Activated naive CD4-positive, alpha-beta T cell treated with anti-CD3 and anti-CD28 coated beads for 36 hours (primary cell): ENCODE data around the gene SUSD2. TPM values are rescaled to one million over a fixed set of nuclear protein-coding genes. Genes with fewer than 3 reads are reported as not detected.

ENCODE experiments used
- CTCF ChIA-PET: fragments of 350-600 bp; sonication (Branson Sonifier 250); formaldehyde crosslinking; loops from one replicate; lab custom pipeline; 2021; ENCODE audit warnings: antibody characterized with exemption; lab: Charles Lee
- DNase-seq: peaks from one replicate; pipeline ENCODE4 v3.0.0-alpha.2; 2020
- H3K27ac Mint-ChIP-seq: one replicate; pipeline ENCODE4 v1.8.0; 2021; ENCODE audit warnings: mild to moderate bottlenecking, mixed read lengths
- H3K27me3 Mint-ChIP-seq: one replicate; pipeline ENCODE4 v1.8.0; 2021; ENCODE audit warnings: low read depth, mixed read lengths
- H3K36me3 Mint-ChIP-seq: one replicate; pipeline ENCODE4 v1.8.0; 2021; ENCODE audit warnings: low read depth, mixed read lengths
- H3K4me1 Mint-ChIP-seq: one replicate; pipeline ENCODE4 v1.8.0; 2021; ENCODE audit warnings: low read depth, mixed read lengths
- H3K4me3 Mint-ChIP-seq: one replicate; pipeline ENCODE4 v1.8.0; 2021; ENCODE audit warnings: mild to moderate bottlenecking, moderate library complexity, mixed read lengths
- H3K9me3 Mint-ChIP-seq: one replicate; pipeline ENCODE4 v1.8.0; 2021; ENCODE audit warnings: mixed read lengths
- intact Hi-C: fragments of 100-400 bp; cut with micrococcal nuclease; formaldehyde crosslinking; loops from one replicate; pipeline ENCODE4 v1.15.1; 2023
- total RNA-seq, 2 experiments: library from RNA; stranded (reverse); gene quantifications; one replicate each; pipeline ENCODE4 v1.2.3, GENCODE V29; 2021

Gene SUSD2
- total RNA-seq, 2 experiments from 2014 or later, result 0.21 to 0.22 TPM

- Mint-ChIP-seq H3K27ac (no peak overlapping the region), H3K27me3 (no peaks in the 10 kb centered on the region), H3K9me3 (no peaks in the 10 kb centered on the region), H3K4me3 (no peak overlapping the region), H3K36me3 (no peaks in the 10 kb centered on the region), H3K4me1 (no peaks in the 10 kb centered on the region)
- DNase-seq, result no peak
- CTCF ChIA-PET, result no interaction called here
- intact Hi-C loops, result loop anchor here (5.0 kb wide), 1 partner anchor 57 kb away; no protein-coding TSS in a partner anchor
Measured at GRCh38 chr22:24185501-24186351, 4.4 kb downstream of the SUSD2 start.

- H3K27ac Mint-ChIP-seq, result no peak overlapping the region
- H3K27me3 Mint-ChIP-seq, result no peaks in the 10 kb centered on the region
- no peak overlapping the region for H3K4me3 Mint-ChIP-seq
- CTCF ChIA-PET, result no interaction called here
- DNase-seq, result no peak
- H3K9me3 Mint-ChIP-seq, result no peaks in the 10 kb centered on the region
- no peaks in the 10 kb centered on the region for H3K4me1 Mint-ChIP-seq
- no peaks in the 10 kb centered on the region for H3K36me3 Mint-ChIP-seq
- intact Hi-C loops, result loop anchor here (5.0 kb wide), 1 partner anchor 56 kb away; no protein-coding TSS in a partner anchor
Measured at GRCh38 chr22:24186352-24186740, 5.1 kb downstream of the SUSD2 start.

DNA sequence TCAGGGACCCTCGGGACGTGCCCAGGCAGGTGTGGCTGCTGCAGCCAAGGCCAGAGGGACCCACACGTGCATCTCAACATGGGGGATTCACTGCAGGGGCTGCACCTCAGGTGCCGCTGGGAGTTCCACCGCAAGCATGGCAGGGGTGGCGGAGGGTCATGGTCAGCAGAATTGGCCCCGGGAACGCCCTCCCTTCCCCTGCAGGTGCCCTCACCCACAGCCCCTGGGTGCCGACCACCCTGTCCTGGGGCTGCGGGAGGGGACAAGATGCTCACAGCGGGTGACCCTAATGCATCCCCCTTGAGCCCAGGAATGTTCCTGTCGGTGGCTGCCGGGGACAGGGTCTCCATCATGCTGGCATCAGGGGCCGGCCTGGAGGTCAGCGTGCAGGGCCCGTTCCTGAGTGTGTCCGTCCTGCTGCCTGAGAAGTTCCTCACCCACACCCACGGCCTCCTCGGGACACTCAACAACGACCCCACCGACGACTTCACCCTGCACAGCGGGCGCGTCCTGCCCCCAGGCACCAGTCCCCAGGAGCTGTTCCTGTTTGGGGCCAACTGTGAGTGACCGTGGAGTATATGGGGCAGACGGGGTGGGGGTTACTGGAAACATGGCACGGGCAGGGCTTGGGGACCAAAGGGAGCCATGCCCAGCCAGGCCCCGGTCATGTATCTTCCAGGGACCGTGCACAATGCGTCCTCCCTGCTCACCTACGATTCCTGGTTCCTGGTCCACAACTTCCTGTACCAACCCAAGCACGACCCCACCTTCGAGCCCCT, 5.8 kb downstream of the SUSD2 start:
- intact Hi-C loops, result loop anchor here (5.0 kb wide), 1 partner anchor 55 kb away; no protein-coding TSS in a partner anchor

DNA sequence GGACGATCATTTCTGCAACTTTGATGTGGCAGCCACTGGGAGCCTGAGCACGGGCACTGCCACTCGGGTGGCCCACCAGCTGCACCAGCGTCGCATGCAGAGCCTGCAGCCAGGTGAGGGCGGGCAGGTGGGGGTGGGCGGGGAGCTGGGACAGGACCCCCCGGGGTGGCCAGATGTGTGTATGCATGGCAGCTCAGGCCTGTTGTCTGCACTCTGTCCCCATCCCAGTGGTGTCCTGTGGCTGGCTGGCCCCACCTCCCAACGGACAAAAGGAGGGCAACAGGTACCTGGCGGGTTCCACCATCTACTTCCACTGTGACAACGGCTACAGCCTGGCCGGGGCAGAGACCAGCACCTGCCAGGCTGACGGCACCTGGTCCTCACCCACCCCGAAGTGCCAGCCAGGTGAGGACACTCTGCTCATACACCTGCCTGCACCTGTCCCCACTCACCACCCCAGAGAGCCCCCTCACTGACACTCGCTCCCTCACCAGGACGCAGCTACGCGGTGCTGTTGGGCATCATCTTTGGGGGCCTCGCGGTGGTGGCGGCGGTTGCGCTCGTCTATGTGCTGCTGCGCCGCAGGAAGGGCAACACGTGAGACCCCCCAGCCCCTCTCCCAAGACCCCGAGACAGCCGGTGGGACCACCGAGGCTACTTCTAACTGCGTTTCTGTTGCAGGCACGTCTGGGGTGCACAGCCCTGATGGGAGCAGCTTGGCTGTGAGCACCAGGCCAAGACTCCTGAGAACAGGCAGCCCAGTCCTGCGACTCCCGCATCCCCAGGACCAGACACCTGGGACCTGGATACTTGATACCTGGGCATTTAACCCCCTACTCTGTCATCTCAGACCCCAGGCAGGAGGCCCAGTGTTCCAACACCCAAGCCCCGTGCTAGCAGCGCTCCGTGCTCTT, 6.7 kb downstream of the SUSD2 start:
- intact Hi-C loops, result loop anchor here (5.0 kb wide), 1 partner anchor 54 kb away; no protein-coding TSS in a partner anchor
- Mint-ChIP-seq H3K27me3 (no peaks in the 10 kb centered on the region), H3K36me3 (no peaks in the 10 kb centered on the region), H3K4me1 (no peaks in the 10 kb centered on the region), H3K9me3 (no peaks in the 10 kb centered on the region), H3K4me3 (no peak overlapping the region), H3K27ac (no peak overlapping the region)
- CTCF ChIA-PET, result no interaction called here
- DNase-seq, result no peak

More for the DNA sequence above, 5.8 kb downstream of the SUSD2 start:
- H3K9me3 Mint-ChIP-seq, result no peaks in the 10 kb centered on the region
- no peak for DNase-seq
- H3K4me1 Mint-ChIP-seq, result no peaks in the 10 kb centered on the region
- H3K27me3 Mint-ChIP-seq, result no peaks in the 10 kb centered on the region
- CTCF ChIA-PET, result no interaction called here
- no peaks in the 10 kb centered on the region for H3K36me3 Mint-ChIP-seq
- H3K27ac Mint-ChIP-seq, result no peak overlapping the region
- H3K4me3 Mint-ChIP-seq, result no peak overlapping the region

GRCh38 chr22:24188705-24189248, 7.5 kb downstream of the SUSD2 start:
- CTCF ChIA-PET, result interaction anchor here (0.9 to 1.3 kb wide), 3 partner anchors 9 to 85 kb away, joined by 3 to 4 read pairs (median 3); no protein-coding TSS in a partner anchor
- DNase-seq, result no peak
- no peaks in the 10 kb centered on the region for H3K4me1 Mint-ChIP-seq
- H3K36me3 Mint-ChIP-seq, result no peaks in the 10 kb centered on the region
- H3K4me3 Mint-ChIP-seq, result no peak overlapping the region
- H3K27me3 Mint-ChIP-seq, result no peaks in the 10 kb centered on the region
- intact Hi-C loops, result loop anchor here (5.0 kb wide), 1 partner anchor 54 kb away; no protein-coding TSS in a partner anchor
- H3K27ac Mint-ChIP-seq, result no peak overlapping the region
- H3K9me3 Mint-ChIP-seq, result no peaks in the 10 kb centered on the region

- H3K4me3 Mint-ChIP-seq, result no peak overlapping the region
- no peaks in the 10 kb centered on the region for H3K36me3 Mint-ChIP-seq
- CTCF ChIA-PET, result interaction anchor here (0.6 to 1.3 kb wide), 5 partner anchors 9 to 86 kb away, joined by 3 to 5 read pairs (median 3); no protein-coding TSS in a partner anchor
- H3K9me3 Mint-ChIP-seq, result no peaks in the 10 kb centered on the region
- intact Hi-C loops, result loop anchor here (5.0 kb wide), 2 partner anchors 53 to 338 kb away; no protein-coding TSS in a partner anchor
- H3K4me1 Mint-ChIP-seq, result no peaks in the 10 kb centered on the region
- H3K27ac Mint-ChIP-seq, result no peak overlapping the region
- no peaks in the 10 kb centered on the region for H3K27me3 Mint-ChIP-seq
- DNase-seq, result peak; percentile 64
Measured at GRCh38 chr22:24189249-24190158, 8.2 kb downstream of the SUSD2 start.

DNA sequence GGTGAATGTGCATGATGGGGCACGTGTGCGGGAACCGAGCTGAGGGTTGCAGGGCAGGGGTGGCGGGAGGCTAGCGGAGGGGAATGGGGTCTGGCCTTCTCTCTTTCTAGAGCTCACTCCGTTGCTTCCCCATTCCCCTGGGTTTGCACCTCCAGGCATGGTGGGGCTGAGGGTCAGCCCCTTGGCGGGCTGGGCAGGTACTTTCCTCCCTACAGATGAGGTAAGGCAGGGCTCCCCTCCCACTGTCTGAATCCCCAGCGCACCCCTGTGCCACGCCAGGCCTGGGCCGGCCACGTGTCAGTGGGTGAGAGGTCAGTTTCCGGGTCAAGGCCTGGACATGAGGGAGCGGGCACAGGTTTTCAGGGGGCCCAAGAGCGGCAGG, 8.9 kb downstream of the SUSD2 start:
- intact Hi-C loops, result loop anchor here (5.0 kb wide), 1 partner anchor 337 kb away; no protein-coding TSS in a partner anchor
- no peaks in the 10 kb centered on the region for H3K36me3 Mint-ChIP-seq
- H3K4me3 Mint-ChIP-seq, result no peak overlapping the region
- no peaks in the 10 kb centered on the region for H3K27me3 Mint-ChIP-seq
- CTCF ChIA-PET, result interaction anchor here (0.6 to 1.3 kb wide), 5 partner anchors 9 to 86 kb away, joined by 3 to 5 read pairs (median 3); partner anchors contain the start of gene SUSD2
- DNase-seq, result no peak
- H3K9me3 Mint-ChIP-seq, result no peaks in the 10 kb centered on the region
- H3K4me1 Mint-ChIP-seq, result no peaks in the 10 kb centered on the region
- no peak overlapping the region for H3K27ac Mint-ChIP-seq

DNA sequence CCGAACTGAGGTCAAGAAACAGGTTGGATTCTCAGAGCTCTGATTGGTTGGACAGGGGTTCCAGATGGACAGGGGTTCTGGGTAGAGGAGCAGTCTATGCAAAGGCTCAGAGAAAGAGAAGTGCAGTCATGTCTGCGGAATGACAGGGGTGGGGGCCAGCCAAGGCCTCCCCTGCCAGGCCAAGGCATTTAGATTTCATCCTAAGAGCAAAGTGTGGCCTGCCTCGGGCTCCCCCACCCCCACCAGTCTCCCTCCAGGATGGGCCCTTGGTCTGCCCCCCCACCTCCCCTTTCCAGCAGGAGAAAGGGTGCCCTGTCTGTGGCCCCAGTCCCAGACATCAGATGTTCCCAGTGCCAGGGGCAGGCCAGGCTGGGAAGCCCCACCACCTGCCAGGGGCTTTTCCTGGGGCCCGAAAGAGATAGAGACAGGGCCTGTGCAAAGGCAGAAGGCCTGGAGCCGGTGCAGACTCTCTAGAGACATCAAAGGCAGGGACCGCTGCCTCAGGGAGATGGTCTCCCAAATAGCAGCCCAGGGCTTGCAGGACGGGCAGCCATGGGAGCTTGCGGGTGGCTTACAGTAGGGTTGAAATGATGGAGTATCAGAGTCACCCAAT, 9.4 kb downstream of the SUSD2 start:
- Mint-ChIP-seq H3K27ac (no peak overlapping the region), H3K27me3 (no peaks in the 10 kb centered on the region), H3K36me3 (no peaks in the 10 kb centered on the region), H3K9me3 (no peaks in the 10 kb centered on the region), H3K4me1 (no peaks in the 10 kb centered on the region), H3K4me3 (no peak overlapping the region)
- no peak for DNase-seq
- intact Hi-C loops, result loop anchor here (5.0 kb wide), 1 partner anchor 337 kb away; no protein-coding TSS in a partner anchor
- CTCF ChIA-PET, result interaction anchor here (0.6 to 1.0 kb wide), 3 partner anchors 10 to 57 kb away, joined by 3 to 5 read pairs (median 3); partner anchors contain the start of gene SUSD2

DNA sequence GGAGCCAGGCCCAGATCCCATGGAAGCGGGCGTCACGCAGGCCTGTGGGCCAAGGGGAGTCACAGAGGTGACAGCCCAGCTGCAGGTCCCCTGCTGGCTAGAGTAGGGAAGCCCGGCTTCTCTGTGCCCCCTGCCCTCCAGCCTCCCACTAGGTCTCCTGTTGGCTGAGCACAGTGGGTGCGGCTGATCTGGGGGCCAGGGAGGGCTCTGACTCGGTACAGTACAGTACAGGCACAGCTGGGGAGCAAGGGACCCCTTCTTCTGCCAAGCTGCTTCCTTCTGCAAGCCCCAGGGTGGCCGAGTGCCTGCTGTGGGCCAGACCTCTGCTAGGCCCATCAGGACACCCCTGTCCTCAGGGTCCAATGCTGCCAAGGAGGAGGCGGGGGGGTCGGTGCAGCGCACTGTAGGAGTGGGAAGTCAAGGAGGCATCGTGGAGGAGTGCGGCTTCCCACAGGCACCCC, 10.1 kb downstream of the SUSD2 start:
- Mint-ChIP-seq H3K4me3 (no peak overlapping the region), H3K27ac (no peak overlapping the region), H3K9me3 (no peaks in the 10 kb centered on the region), H3K4me1 (no peaks in the 10 kb centered on the region), H3K36me3 (no peaks in the 10 kb centered on the region), H3K27me3 (no peaks in the 10 kb centered on the region)
- CTCF ChIA-PET, result no interaction called here
- intact Hi-C loops, result loop anchor here (5.0 kb wide), 1 partner anchor 336 kb away; no protein-coding TSS in a partner anchor
- DNase-seq, result no peak

DNA sequence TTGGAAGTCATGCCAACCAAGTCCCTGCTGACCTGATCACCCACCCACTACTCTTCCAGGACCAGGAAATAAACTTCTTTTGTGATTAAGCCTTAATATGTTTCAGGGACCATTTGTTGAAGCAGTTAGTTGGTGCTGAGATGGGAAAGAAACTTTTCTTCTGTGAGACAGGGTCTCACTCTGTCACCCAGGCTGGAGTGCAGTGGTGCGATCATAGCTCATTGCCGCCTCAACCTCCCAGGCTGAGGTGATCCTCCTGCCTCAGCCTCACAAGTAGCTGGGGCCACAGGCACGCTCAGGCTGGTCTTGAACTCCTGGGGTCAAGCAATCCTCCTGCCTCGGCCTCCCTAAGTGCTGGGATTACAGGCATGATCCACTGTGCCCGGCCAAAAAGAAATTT, 10.6 kb downstream of the SUSD2 start:
- H3K4me1 Mint-ChIP-seq, result no peaks in the 10 kb centered on the region
- CTCF ChIA-PET, result no interaction called here
- H3K27ac Mint-ChIP-seq, result no peak overlapping the region
- H3K27me3 Mint-ChIP-seq, result no peaks in the 10 kb centered on the region
- intact Hi-C loops, result loop anchor here (5.0 kb wide), 1 partner anchor 335 kb away; no protein-coding TSS in a partner anchor
- DNase-seq, result no peak
- H3K9me3 Mint-ChIP-seq, result no peaks in the 10 kb centered on the region
- no peak overlapping the region for H3K4me3 Mint-ChIP-seq
- H3K36me3 Mint-ChIP-seq, result no peaks in the 10 kb centered on the region
